ENCODE results near the gene CACNA1F. TPM values are rescaled to one million over a fixed set of nuclear protein-coding genes. Genes with fewer than 3 reads are reported as not detected.

The CACNA1F gene
- total RNA-seq, 1 donor from 2014 or later: 0.47 TPM

DNA sequence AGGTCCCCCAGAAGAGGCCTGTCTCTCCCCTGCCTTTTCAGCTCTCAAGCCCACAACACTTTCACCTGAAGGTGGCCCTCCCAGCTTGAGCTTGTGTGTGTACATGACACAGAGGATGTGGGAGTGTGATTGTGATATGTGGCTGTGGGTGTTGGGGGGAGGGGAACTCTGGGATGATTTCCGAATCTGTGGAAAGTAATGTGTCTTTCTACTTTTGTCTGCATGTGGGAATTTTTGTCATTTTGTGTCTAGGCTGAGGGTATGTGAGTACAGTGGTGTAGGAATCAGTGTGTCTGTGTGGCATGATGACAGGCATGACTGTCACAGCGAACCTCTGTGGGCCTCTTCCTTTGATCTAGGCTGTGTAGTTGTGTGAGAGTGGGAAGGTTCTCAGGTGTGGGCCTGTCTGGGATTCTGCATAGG lies 39.6 kb downstream of the CACNA1F start:
- H3K4me3 Mint-ChIP-seq (ENCODE audit: unreplicated experiment): no peak overlapping the region

DNA sequence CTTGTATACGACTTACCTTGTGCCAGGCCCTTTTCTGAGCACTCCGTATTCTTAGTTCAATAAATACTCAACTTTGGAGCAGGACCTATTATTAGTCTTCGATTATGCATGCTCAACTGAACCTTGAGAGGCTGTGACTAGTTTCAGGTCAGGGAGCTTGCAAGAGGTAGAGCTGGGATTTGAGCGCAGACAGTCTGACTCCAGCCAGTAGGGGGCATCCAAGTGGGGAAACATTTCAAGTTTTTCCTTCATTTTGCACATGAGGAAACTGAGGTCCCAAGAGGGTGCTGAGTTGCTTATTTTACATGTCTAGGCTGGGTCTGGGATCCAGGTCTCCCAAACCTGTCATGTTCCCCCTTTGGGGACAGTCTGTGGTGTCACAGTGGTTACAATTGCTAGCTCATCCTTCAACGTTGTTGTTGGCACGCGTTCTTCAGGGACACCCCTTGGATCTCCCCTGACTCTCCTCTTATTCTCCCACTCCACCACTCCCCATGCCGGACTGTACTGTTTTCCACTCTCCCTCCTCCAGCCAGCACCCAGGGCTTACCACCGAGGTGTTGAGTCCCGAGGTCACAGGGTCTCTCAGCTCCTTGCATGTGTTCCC lies 40.3 kb downstream of the CACNA1F start:
- TF ChIP-seq, protein P1, sequence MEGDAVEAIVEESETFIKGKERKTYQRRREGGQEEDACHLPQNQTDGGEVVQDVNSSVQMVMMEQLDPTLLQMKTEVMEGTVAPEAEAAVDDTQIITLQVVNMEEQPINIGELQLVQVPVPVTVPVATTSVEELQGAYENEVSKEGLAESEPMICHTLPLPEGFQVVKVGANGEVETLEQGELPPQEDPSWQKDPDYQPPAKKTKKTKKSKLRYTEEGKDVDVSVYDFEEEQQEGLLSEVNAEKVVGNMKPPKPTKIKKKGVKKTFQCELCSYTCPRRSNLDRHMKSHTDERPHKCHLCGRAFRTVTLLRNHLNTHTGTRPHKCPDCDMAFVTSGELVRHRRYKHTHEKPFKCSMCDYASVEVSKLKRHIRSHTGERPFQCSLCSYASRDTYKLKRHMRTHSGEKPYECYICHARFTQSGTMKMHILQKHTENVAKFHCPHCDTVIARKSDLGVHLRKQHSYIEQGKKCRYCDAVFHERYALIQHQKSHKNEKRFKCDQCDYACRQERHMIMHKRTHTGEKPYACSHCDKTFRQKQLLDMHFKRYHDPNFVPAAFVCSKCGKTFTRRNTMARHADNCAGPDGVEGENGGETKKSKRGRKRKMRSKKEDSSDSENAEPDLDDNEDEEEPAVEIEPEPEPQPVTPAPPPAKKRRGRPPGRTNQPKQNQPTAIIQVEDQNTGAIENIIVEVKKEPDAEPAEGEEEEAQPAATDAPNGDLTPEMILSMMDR (IDR thresholded peaks at IDR 0.05; ENCODE audit: partially characterized antibody, unreplicated experiment): peak; percentile 64
- Mint-ChIP-seq H3K4me3 (ENCODE audit: unreplicated experiment) (no peak overlapping the region), H3K27ac (ENCODE audit: unreplicated experiment) (no peak overlapping the region), H3K9me3 (ENCODE audit: unreplicated experiment) (peaks cover 13% of the 10 kb centered on the region), H3K27me3 (ENCODE audit: unreplicated experiment) (peaks cover 9% of the 10 kb centered on the region), H3K36me3 (ENCODE audit: unreplicated experiment) (peaks cover under 1% of the 10 kb centered on the region), H3K4me1 (ENCODE audit: low read depth, unreplicated experiment) (peaks cover 13% of the 10 kb centered on the region)
- DNase-seq: peak; percentile 51

More for the DNA sequence above, 39.6 kb downstream of the CACNA1F start:
- peak overlapping the region; percentile 65 for H3K27ac Mint-ChIP-seq (ENCODE audit: unreplicated experiment)
- peaks cover 8% of the 10 kb centered on the region for H3K36me3 Mint-ChIP-seq (ENCODE audit: unreplicated experiment)
- TF ChIP-seq, protein P1 (IDR thresholded peaks at IDR 0.05; ENCODE audit: partially characterized antibody, unreplicated experiment): no peak
- H3K27me3 Mint-ChIP-seq (ENCODE audit: unreplicated experiment): peaks cover 15% of the 10 kb centered on the region
- peaks cover 19% of the 10 kb centered on the region for H3K4me1 Mint-ChIP-seq (ENCODE audit: low read depth, unreplicated experiment)
- peaks cover 19% of the 10 kb centered on the region for H3K9me3 Mint-ChIP-seq (ENCODE audit: unreplicated experiment)
- no peak for DNase-seq

DNA sequence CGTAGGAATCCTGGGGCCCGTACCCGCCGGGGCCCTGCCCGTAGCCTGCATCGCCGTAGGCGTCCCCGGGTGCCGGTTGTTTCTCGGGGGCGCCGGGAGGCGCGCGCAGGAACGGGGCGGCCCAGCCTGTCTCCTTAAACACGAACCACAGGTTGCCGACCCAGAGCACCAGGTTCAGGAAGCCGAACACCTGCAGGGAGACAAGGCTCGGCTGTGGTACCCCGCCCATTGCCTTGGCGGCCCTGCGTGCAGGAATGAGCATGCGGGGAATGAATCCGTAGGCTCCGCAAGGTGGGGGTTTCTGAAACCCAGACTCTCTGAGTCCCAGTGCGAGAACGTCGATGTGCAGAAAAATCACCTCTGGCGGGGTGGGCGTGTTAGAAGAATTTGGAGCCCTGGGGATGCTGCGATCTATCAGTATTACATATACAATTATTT lies 41.5 kb downstream of the CACNA1F start:
- peaks cover 13% of the 10 kb centered on the region for H3K4me1 Mint-ChIP-seq (ENCODE audit: low read depth, unreplicated experiment)
- peaks cover 8% of the 10 kb centered on the region for H3K27me3 Mint-ChIP-seq (ENCODE audit: unreplicated experiment)
- H3K36me3 Mint-ChIP-seq (ENCODE audit: unreplicated experiment): no peaks in the 10 kb centered on the region
- H3K27ac Mint-ChIP-seq (ENCODE audit: unreplicated experiment): no peak overlapping the region
- peaks cover 13% of the 10 kb centered on the region for H3K9me3 Mint-ChIP-seq (ENCODE audit: unreplicated experiment)
- no peak for DNase-seq
- TF ChIP-seq, protein P1 (IDR thresholded peaks at IDR 0.05; ENCODE audit: partially characterized antibody, unreplicated experiment): no peak
- H3K4me3 Mint-ChIP-seq (ENCODE audit: unreplicated experiment): peak overlapping the region; percentile 74

DNA sequence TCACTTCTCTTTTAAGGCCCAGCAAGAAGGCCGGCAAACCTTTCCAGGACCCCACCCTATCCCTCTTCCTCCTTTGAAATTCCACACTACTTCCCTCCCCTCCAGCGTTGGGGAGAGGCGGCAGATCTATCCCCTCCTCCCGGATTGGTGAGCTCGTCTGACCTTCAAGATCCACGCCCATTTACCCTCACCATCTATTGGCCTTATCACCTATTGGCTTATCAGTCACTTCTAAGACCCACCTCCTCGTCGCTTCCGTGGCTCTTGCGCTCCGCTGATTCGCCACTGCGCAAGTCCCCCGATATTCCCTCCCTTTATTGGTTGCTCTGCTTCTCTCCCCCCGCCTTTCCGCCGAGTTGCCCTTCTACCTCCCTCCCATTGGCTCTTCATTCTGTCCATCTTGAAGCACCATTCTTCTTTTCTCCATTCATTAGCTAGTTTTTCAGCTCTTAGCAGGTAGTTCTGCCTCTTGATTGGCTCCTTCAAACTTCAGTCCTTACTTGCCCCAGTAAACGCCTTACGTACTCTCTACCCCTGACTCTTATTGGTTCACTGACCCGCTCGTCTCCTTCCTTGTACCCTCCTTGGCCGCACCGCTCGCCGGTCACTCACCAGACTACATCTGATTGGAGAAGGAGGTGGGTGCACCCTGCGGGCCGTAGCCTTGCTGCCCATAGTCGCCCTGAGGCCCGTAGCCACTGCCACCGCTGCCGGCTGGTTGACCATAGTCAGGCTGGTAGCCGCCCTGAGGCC lies 42.1 kb downstream of the CACNA1F start:
- Mint-ChIP-seq H3K36me3 (ENCODE audit: unreplicated experiment) (no peaks in the 10 kb centered on the region), H3K27me3 (ENCODE audit: unreplicated experiment) (peaks cover 8% of the 10 kb centered on the region), H3K4me3 (ENCODE audit: unreplicated experiment) (peak overlapping the region; percentile 86), H3K4me1 (ENCODE audit: low read depth, unreplicated experiment) (peaks cover 13% of the 10 kb centered on the region), H3K9me3 (ENCODE audit: unreplicated experiment) (peaks cover 13% of the 10 kb centered on the region), H3K27ac (ENCODE audit: unreplicated experiment) (peak overlapping the region; percentile 82)
- peak; percentile 75 for DNase-seq
- TF ChIP-seq, protein P1 (IDR thresholded peaks at IDR 0.05; ENCODE audit: partially characterized antibody, unreplicated experiment): no peak

DNA sequence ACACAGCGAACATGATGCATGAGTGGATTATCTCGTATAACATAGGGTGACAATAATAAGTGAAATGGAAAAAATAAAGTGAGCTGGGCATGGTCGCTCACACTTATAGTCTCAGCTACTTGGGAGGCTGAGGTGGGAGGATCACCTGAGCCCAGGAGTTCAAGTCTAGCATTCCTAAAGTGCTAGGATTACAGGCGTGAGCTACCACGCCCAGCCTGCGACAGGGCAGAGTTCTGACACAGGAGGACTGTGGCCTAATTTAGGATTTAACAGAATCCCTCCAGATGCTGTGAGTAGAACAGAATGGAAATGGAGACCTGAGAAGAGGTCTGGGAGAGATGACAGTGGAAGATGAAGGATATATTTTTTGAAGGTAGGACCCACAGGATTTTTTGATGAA lies 43.5 kb downstream of the CACNA1F start:
- Mint-ChIP-seq H3K4me1 (ENCODE audit: low read depth, unreplicated experiment) (peaks cover 9% of the 10 kb centered on the region), H3K4me3 (ENCODE audit: unreplicated experiment) (peak overlapping the region; percentile 63), H3K9me3 (ENCODE audit: unreplicated experiment) (peaks cover 13% of the 10 kb centered on the region), H3K27ac (ENCODE audit: unreplicated experiment) (no peak overlapping the region), H3K36me3 (ENCODE audit: unreplicated experiment) (no peaks in the 10 kb centered on the region), H3K27me3 (ENCODE audit: unreplicated experiment) (peaks cover 13% of the 10 kb centered on the region)
- TF ChIP-seq, protein P1 (IDR thresholded peaks at IDR 0.05; ENCODE audit: partially characterized antibody, unreplicated experiment): no peak
- DNase-seq: no peak

Measured in glutamatergic neuron (in vitro differentiated cells).